Keratinocyte (primary cell): ENCODE results near the gene FOXJ1. TPM values are rescaled to one million over a fixed set of nuclear protein-coding genes. Genes with fewer than 3 reads are reported as not detected.

Experiments used
- DNase-seq: peaks from one replicate; pipeline ENCODE4 v3.0.0-alpha.2; 2011; ENCODE audit warnings: low read depth, missing footprints, low spot score
- FAIRE-seq: peaks from 2 replicates; lab custom pipeline; 2011; peaks lifted over from hg19 to GRCh38; lab: Jason Lieb, UNC
- H2AFZ ChIP-seq: 2 replicates; pipeline ENCODE4 v1.6.0; 2012; ENCODE audit warnings: low read length, control low read depth, inconsistent platforms; ENCODE audit not compliant: control insufficient read depth
- H3K27ac ChIP-seq: 2 replicates; pipeline ENCODE4 v1.5.1; 2011; ENCODE audit warnings: low read length; ENCODE audit not compliant: control insufficient read depth, insufficient read depth
- H3K27me3 ChIP-seq: 3 replicates; pipeline ENCODE4 v1.6.0; 2011; ENCODE audit warnings: low read length; ENCODE audit not compliant: control insufficient read depth, insufficient read depth; ENCODE audit errors: extremely low read depth
- H3K36me3 ChIP-seq, 2 experiments: 2 replicates in 1 of 2; 3 replicates in 1 of 2; pipeline ENCODE4 v1.5.1; 2011; ENCODE audit warnings: low read length in 2 of 2, mild to moderate bottlenecking in 1 of 2; ENCODE audit not compliant: control insufficient read depth in 2 of 2, insufficient read depth in 2 of 2; ENCODE audit errors: extremely low read depth in 1 of 2
- H3K4me1 ChIP-seq: 3 replicates; pipeline ENCODE4 v1.5.1; 2011; ENCODE audit warnings: low read length; ENCODE audit not compliant: control insufficient read depth, insufficient read depth; ENCODE audit errors: extremely low read depth
- H3K4me2 ChIP-seq: 3 replicates; pipeline ENCODE4 v1.6.0; 2011; ENCODE audit warnings: low read depth, low read length; ENCODE audit not compliant: control insufficient read depth, insufficient read depth; ENCODE audit errors: extremely low read depth
- H3K4me3 ChIP-seq, 3 experiments: fragments of 200-600 bp in 1 of 3; sonication (generic) in 1 of 3; 2 replicates in 2 of 3; 3 replicates in 1 of 3; pipeline ENCODE4 v1.5.1; 2011 to 2016; ENCODE audit warnings: low read length in 3 of 3, mild to moderate bottlenecking in 3 of 3, control low read depth in 2 of 3, inconsistent platforms in 1 of 3, low read depth in 1 of 3, mixed read lengths in 1 of 3, mixed run types in 1 of 3, moderate library complexity in 1 of 3; ENCODE audit not compliant: control insufficient read depth in 2 of 3, insufficient read depth in 2 of 3; ENCODE audit errors: extremely low read depth in 1 of 3
- H3K79me2 ChIP-seq: 2 replicates; pipeline ENCODE4 v1.6.0; 2012; ENCODE audit warnings: low read length; ENCODE audit not compliant: control insufficient read depth, insufficient read depth
- H3K9ac ChIP-seq: 3 replicates; pipeline ENCODE4 v1.6.0; 2011; ENCODE audit warnings: low read length; ENCODE audit not compliant: control insufficient read depth, insufficient read depth; ENCODE audit errors: extremely low read depth
- H3K9me1 ChIP-seq: 3 replicates; pipeline ENCODE4 v1.6.0; 2011; ENCODE audit warnings: low read length; ENCODE audit not compliant: control insufficient read depth, insufficient read depth; ENCODE audit errors: extremely low read depth
- H3K9me3 ChIP-seq: 2 replicates; pipeline ENCODE4 v1.5.1; 2012; ENCODE audit warnings: low read depth, low read length; ENCODE audit not compliant: control insufficient read depth
- H4K20me1 ChIP-seq: 3 replicates; pipeline ENCODE4 v1.6.0; 2011; ENCODE audit warnings: low read length; ENCODE audit not compliant: control insufficient read depth, insufficient read depth; ENCODE audit errors: extremely low read depth
- EZH2 ChIP-seq: IDR thresholded peaks from one replicate; pipeline ENCODE4 v1.6.1; 2012; ENCODE audit warnings: inconsistent platforms, mild to moderate bottlenecking, low read length, moderate library complexity
- dilution Hi-C: fragments of 300-500 bp; cut with MboI; formaldehyde crosslinking; loops from one replicate; pipeline ENCODE4 v1.7.0; 2020; ENCODE audit warnings: low sequenced_read_pairs; ENCODE audit not compliant: extremely low pct_ligation_motif_present
- polyA plus RNA-seq, 5 experiments: library from polyadenylated mRNA; depleted of rRNA in 3 of 5; stranded (reverse) in 3 of 5; stranded (forward) in 1 of 5; unstranded in 1 of 5; fragments of >200 nt; gene quantifications; 1 replicate in 1 of 5; 2 replicates in 3 of 5; 3 replicates in 1 of 5; pipeline versions ENCODE4 v1.2.1 to v1.2.3, GENCODE V29; 2011 to 2012; ENCODE audit warnings: missing spikeins in 2 of 5, low read depth in 1 of 5, low replicate concordance in 1 of 5
- TF ChIP-seq, protein P1 (sequence below), 3 experiments: IDR thresholded peaks in 1 of 3; conservative IDR thresholded peaks in 1 of 3; optimal IDR thresholded peaks in 1 of 3; 2 replicates in 2 of 3; 3 replicates in 1 of 3; pipeline versions ENCODE3 to v1.5.1; 2011; ENCODE audit warnings: low read length in 3 of 3, mild to moderate bottlenecking in 3 of 3, moderate library complexity in 2 of 3, control low read depth in 1 of 3, inconsistent platforms in 1 of 3; ENCODE audit not compliant: insufficient read depth in 2 of 3; ENCODE audit errors: extremely low read depth in 1 of 3

Gene FOXJ1
- polyA plus RNA-seq, 1 donor (not counting 4 experiments of a cell fraction or from before 2014, with no cell fraction given), result 0.03 TPM

- no peak overlapping the region for H3K9ac ChIP-seq
- H3K4me3 ChIP-seq, result no peak overlapping the region
- H3K4me1 ChIP-seq, result no peaks in the 10 kb centered on the region
- H3K9me3 ChIP-seq, result no peaks in the 10 kb centered on the region
- peaks cover 34 to 48% of the 10 kb centered on the region in 2 experiments for H3K36me3 ChIP-seq
- H3K4me2 ChIP-seq, result no peak overlapping the region
- peaks cover 2% of the 10 kb centered on the region for H3K9me1 ChIP-seq
- no peak overlapping the region for H3K27ac ChIP-seq
- DNase-seq, result no peak
- FAIRE-seq, result no peak
- dilution Hi-C loops, result no loop called here
- no peaks in the 10 kb centered on the region for H3K79me2 ChIP-seq
- H3K27me3 ChIP-seq, result no peaks in the 10 kb centered on the region
- H2AFZ ChIP-seq, result no peak overlapping the region
- H4K20me1 ChIP-seq, result no peaks in the 10 kb centered on the region
- no peak for TF ChIP-seq EZH2
- TF ChIP-seq, protein P1, sequence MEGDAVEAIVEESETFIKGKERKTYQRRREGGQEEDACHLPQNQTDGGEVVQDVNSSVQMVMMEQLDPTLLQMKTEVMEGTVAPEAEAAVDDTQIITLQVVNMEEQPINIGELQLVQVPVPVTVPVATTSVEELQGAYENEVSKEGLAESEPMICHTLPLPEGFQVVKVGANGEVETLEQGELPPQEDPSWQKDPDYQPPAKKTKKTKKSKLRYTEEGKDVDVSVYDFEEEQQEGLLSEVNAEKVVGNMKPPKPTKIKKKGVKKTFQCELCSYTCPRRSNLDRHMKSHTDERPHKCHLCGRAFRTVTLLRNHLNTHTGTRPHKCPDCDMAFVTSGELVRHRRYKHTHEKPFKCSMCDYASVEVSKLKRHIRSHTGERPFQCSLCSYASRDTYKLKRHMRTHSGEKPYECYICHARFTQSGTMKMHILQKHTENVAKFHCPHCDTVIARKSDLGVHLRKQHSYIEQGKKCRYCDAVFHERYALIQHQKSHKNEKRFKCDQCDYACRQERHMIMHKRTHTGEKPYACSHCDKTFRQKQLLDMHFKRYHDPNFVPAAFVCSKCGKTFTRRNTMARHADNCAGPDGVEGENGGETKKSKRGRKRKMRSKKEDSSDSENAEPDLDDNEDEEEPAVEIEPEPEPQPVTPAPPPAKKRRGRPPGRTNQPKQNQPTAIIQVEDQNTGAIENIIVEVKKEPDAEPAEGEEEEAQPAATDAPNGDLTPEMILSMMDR (optimal IDR thresholded peaks at IDR 0.05 in 1 of 3, IDR thresholded peaks at IDR 0.05 in 1 of 3, conservative IDR thresholded peaks at IDR 0.05 in 1 of 3; ENCODE audit: extremely low read depth in 1 of 3, insufficient read depth in 2 of 3, low read length in 3 of 3), result no peak
Observed at GRCh38 chr17:76092526-76093413, 48.3 kb downstream of the FOXJ1 start.

DNA sequence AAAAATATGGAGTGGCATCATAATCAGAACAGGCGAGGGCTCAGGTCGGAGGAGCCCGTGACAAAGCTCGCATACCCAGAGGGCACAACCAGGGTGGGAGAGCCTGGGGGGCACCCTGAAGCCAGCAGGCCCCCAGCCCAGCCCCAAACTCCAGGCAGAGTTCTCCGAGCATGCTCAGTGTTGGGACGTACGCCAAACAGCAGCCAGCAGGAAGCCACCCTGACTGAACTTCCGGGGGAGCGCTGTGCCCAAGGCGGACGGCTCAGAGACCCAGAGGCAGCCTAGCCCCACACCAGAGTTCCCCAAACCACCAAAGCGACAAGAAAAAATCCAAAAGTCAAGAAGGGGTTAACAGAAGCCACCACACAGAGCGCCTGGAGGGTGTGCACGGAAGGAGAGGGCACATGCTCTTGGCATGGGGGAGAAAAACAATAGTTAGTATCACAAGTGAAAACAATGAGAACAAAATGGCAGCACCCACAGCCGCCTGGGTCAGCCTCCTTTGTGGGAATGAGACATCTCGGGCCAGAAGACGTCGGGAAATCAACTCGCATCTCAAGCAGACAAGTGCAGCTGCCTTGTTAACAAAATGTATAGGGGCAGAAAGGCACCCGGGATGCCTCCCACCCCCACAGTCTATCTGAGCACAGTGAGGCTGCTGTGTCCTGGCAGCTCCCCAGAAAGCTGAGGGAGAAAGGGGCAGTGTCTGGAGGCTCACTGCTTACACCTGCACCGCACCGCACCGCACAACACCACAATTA lies 49.3 kb downstream of the FOXJ1 start:
- Histone ChIP-seq H3K36me3 (peaks cover 29 to 50% of the 10 kb centered on the region in 2 experiments), H3K27ac (no peak overlapping the region), H3K4me1 (no peaks in the 10 kb centered on the region), H3K9me3 (no peaks in the 10 kb centered on the region), H3K79me2 (no peaks in the 10 kb centered on the region), H3K9ac (no peak overlapping the region), H3K9me1 (peaks cover 2% of the 10 kb centered on the region), H2AFZ (no peak overlapping the region), H3K4me2 (no peak overlapping the region), H3K27me3 (no peaks in the 10 kb centered on the region), H3K4me3 (no peak overlapping the region), H4K20me1 (no peaks in the 10 kb centered on the region)
- DNase-seq (no peak), FAIRE-seq (no peak)
- dilution Hi-C loops, result no loop called here
- TF ChIP-seq, protein P1 (optimal IDR thresholded peaks at IDR 0.05 in 1 of 3, IDR thresholded peaks at IDR 0.05 in 1 of 3, conservative IDR thresholded peaks at IDR 0.05 in 1 of 3; ENCODE audit: extremely low read depth in 1 of 3, insufficient read depth in 2 of 3, low read length in 3 of 3), result no peak
- TF ChIP-seq EZH2, result no peak
